AG09309 (cell line): Measurements from ENCODE around the gene RIPK4.

Experiments
- DNase-seq: peaks from one replicate; pipeline ENCODE4 v3.0.0-alpha.2; 2010; ENCODE audit warnings: low read depth
- H3K4me3 ChIP-seq: 2 replicates; pipeline ENCODE4 v1.5.1; 2011; ENCODE audit warnings: mild to moderate bottlenecking, low read depth, low read length, moderate library complexity; ENCODE audit not compliant: control insufficient read depth
- CTCF ChIP-seq: IDR thresholded peaks from 2 replicates; pipeline ENCODE4 v1.5.1; 2011; ENCODE audit warnings: mild to moderate bottlenecking, low read depth, low read length, inconsistent platforms; ENCODE audit not compliant: insufficient read depth, control insufficient read depth; ENCODE audit errors: missing control alignments

Gene RIPK4

DNA sequence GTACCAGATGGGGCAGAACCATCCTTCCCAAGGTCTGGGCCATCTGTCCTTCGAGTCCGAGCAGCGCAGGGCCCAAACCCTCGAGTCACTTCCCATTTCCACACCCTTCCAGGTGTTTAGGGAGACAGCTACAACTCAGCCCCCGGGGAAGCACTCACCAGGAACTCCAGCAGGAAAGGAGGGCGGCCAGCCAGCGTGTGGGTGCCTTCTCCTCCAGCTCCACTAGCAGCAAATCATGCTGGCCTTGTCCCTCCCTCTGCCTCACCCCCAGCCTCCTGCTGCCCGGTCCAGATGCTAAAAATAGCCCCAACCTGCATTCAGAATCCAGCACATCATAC is 56.1 kb downstream of the RIPK4 start:
- no peak overlapping the region for H3K4me3 ChIP-seq
- DNase-seq = no peak
- TF ChIP-seq CTCF = no peak

- TF ChIP-seq CTCF = no peak
- no peak overlapping the region for H3K4me3 ChIP-seq
- no peak for DNase-seq
These were observed 56.7 kb downstream of the RIPK4 start for GRCh38 chr21:41709965-41710822.

- DNase-seq = no peak
- no peak for TF ChIP-seq CTCF
These were observed 57.7 kb downstream of the RIPK4 start for GRCh38 chr21:41709166-41709565.

DNA sequence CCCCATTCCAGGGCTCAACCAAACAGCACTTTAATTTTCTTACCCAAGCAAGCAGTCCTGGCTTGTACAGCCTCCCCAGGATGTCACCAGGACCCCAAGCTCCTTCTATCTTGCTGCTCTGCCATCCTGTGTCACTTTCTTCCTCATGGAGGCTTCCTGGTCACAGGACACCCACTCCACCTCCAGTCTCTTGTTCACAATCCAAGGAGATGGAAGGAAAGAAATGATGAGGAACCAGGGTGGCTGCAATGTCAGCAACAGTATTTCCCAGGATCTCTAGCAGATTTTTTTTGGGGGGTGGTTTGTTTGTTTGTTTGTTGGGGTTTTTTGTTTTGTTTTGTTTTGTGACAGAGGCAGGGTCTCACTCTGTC is 58.9 kb downstream of the RIPK4 start:
- no peak for DNase-seq
- no peak overlapping the region for H3K4me3 ChIP-seq
- no peak for TF ChIP-seq CTCF

More at GRCh38 chr21:41709166-41709565, 57.7 kb downstream of the RIPK4 start:
- H3K4me3 ChIP-seq = no peak overlapping the region

GRCh38 chr21:41707231-41707959 is 59.5 kb downstream of the RIPK4 start:
- DNase-seq = no peak

GRCh38 chr21:41706678-41707077 is 60.2 kb downstream of the RIPK4 start:
- DNase-seq = no peak
- no peak overlapping the region for H3K4me3 ChIP-seq
- no peak for TF ChIP-seq CTCF

More at GRCh38 chr21:41707231-41707959, 59.5 kb downstream of the RIPK4 start:
- no peak overlapping the region for H3K4me3 ChIP-seq
- no peak for TF ChIP-seq CTCF
